Activated CD8-positive, alpha-beta T cell treated with anti-CD3 and anti-CD28 coated beads for 36 hours (primary cell): ENCODE measurements around the gene SUOX. TPM values are rescaled to one million over a fixed set of nuclear protein-coding genes. Genes with fewer than 3 reads are reported as not detected.

ENCODE experiments used
- ATAC-seq: fragments of 200-7000 bp; cut with Tn5 transposase; one replicate; pipeline ENCODE4 v1.10.0; 2021; ENCODE audit warnings: mild to moderate bottlenecking, moderate library complexity
- CTCF ChIA-PET: fragments of 350-600 bp; sonication (Branson Sonifier 250); formaldehyde crosslinking; loops from one replicate; lab custom pipeline; 2021; ENCODE audit warnings: antibody characterized with exemption; lab: Charles Lee
- POLR2A ChIA-PET: fragments of 350-600 bp; sonication (Branson Sonifier 250); formaldehyde crosslinking; loops from one replicate; lab custom pipeline; 2021; ENCODE audit warnings: antibody characterized with exemption; lab: Charles Lee
- DNase-seq: peaks from one replicate; pipeline ENCODE4 v3.0.0-alpha.2; 2020
- H3K27ac Mint-ChIP-seq: one replicate; pipeline ENCODE4 v1.8.0; 2021; ENCODE audit warnings: mild to moderate bottlenecking, mixed read lengths
- H3K27me3 Mint-ChIP-seq: one replicate; pipeline ENCODE4 v1.8.0; 2021; ENCODE audit warnings: mixed read lengths
- H3K36me3 Mint-ChIP-seq: one replicate; pipeline ENCODE4 v1.8.0; 2021; ENCODE audit warnings: low read depth, mixed read lengths
- H3K4me1 Mint-ChIP-seq: one replicate; pipeline ENCODE4 v1.8.0; 2021; ENCODE audit warnings: low read depth, mixed read lengths
- H3K4me3 Mint-ChIP-seq: one replicate; pipeline ENCODE4 v1.8.0; 2021; ENCODE audit warnings: mild to moderate bottlenecking, moderate library complexity, mixed read lengths
- H3K9me3 Mint-ChIP-seq: one replicate; pipeline ENCODE4 v1.8.0; 2021; ENCODE audit warnings: mixed read lengths
- CTCF ChIP-seq: fragments of 200-600 bp; IDR thresholded peaks from one replicate; pipeline ENCODE4 v1.8.0; 2022; ENCODE audit warnings: antibody characterized with exemption, mild to moderate bottlenecking
- intact Hi-C: fragments of 100-400 bp; cut with micrococcal nuclease; formaldehyde crosslinking; loops from one replicate; pipeline ENCODE4 v1.10.0; 2022
- total RNA-seq, 2 experiments: library from RNA; stranded (reverse); gene quantifications; one replicate each; pipeline ENCODE4 v1.2.3, GENCODE V29; 2021

The SUOX gene
- total RNA-seq, 2 experiments from 2014 or later: 4.6 to 6.2 TPM

GRCh38 chr12:56011509-56012090 is 14.5 kb downstream of the SUOX start:
- H3K36me3 Mint-ChIP-seq: no peaks in the 10 kb centered on the region
- TF ChIP-seq CTCF: no peak
- POLR2A ChIA-PET: interaction anchor here (0.7 to 3.1 kb wide), 3 partner anchors 9 to 187 kb away, joined by 3 to 15 read pairs (median 4); partner anchors contain the start of gene IKZF4
- intact Hi-C loops: no loop called here
- H3K27ac Mint-ChIP-seq: no peak overlapping the region
- CTCF ChIA-PET: interaction anchor here (1.1 to 11.7 kb wide), 5 partner anchors 10 to 273 kb away, joined by 4 to 81 read pairs (median 4); partner anchors contain the start of genes ORMDL2, SARNP and SUOX
- peaks cover 50% of the 10 kb centered on the region for H3K4me1 Mint-ChIP-seq
- H3K27me3 Mint-ChIP-seq: no peaks in the 10 kb centered on the region
- no peaks in the 10 kb centered on the region for H3K9me3 Mint-ChIP-seq
- no peak overlapping the region for H3K4me3 Mint-ChIP-seq
- no peak for DNase-seq
- peak; percentile 41 for ATAC-seq

GRCh38 chr12:56013482-56013881 is 16.4 kb downstream of the SUOX start:
- peaks cover 3% of the 10 kb centered on the region for H3K36me3 Mint-ChIP-seq
- H3K4me1 Mint-ChIP-seq: peaks cover 40% of the 10 kb centered on the region
- ATAC-seq (no peak), DNase-seq (no peak)
- no peaks in the 10 kb centered on the region for H3K27me3 Mint-ChIP-seq
- CTCF ChIA-PET: interaction anchor here (1.2 to 11.7 kb wide), 4 partner anchors 9 to 40 kb away, joined by 3 to 81 read pairs (median 9); partner anchors contain the start of genes RAB5B and SUOX
- no peaks in the 10 kb centered on the region for H3K9me3 Mint-ChIP-seq
- TF ChIP-seq CTCF: no peak
- intact Hi-C loops: no loop called here
- no peak overlapping the region for H3K4me3 Mint-ChIP-seq
- POLR2A ChIA-PET: no interaction called here
- no peak overlapping the region for H3K27ac Mint-ChIP-seq

DNA sequence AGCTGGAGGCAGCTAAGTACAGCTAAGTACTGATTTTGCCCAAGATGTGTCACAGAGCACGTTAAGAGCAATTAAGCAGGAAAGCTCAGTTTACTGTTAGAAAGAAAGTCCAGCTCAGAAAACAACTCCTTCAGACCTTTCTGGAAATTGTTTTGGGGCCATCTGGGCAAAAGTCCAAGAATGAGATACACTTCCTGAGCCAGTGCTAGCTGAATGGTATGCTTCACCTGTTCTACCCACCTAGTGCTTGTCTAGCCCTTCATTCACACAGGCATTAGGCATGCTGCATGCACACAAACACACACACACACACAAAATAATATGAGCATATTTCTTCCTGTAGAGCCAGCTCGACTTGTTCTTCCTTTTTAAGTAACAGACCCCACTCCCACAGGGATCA is 17.1 kb downstream of the SUOX start:
- H3K4me1 Mint-ChIP-seq: peaks cover 36% of the 10 kb centered on the region
- POLR2A ChIA-PET: no interaction called here
- DNase-seq (no peak), ATAC-seq (no peak)
- intact Hi-C loops: no loop called here
- H3K27ac Mint-ChIP-seq: no peak overlapping the region
- no peaks in the 10 kb centered on the region for H3K9me3 Mint-ChIP-seq
- no peak for TF ChIP-seq CTCF
- H3K36me3 Mint-ChIP-seq: peaks cover 3% of the 10 kb centered on the region
- H3K27me3 Mint-ChIP-seq: no peaks in the 10 kb centered on the region
- CTCF ChIA-PET: interaction anchor here (1.2 to 11.7 kb wide), 4 partner anchors 8 to 41 kb away, joined by 3 to 81 read pairs (median 9); partner anchors contain the start of genes RAB5B and SUOX
- H3K4me3 Mint-ChIP-seq: no peak overlapping the region

DNA sequence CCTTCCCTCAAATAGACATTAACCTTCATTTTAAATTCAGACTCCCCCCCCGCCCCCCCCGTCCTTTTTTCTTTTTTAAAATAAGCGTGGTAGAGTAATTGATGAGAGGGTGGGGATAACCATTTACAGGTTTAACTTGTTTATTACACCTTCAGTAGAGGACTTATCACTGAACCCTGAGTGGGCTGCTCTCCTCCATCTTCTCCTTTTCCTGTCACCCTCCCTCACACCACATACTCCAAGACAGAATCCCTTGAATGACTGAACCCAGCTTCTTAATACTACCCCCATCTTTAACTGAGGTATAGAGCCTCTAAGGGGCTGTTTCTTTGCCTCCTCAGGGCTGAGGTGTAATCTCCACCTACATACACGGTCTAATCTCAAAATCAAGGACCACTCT is 20.1 kb downstream of the SUOX start:
- intact Hi-C loops: no loop called here
- ChIA-PET CTCF (interaction anchor here (1.5 to 3.8 kb wide), 2 partner anchors 12 to 21 kb away, joined by 5 to 28 read pairs; no protein-coding TSS in a partner anchor), POLR2A (interaction anchor here (3.1 kb wide), 1 partner anchor 29 kb away, joined by 14 read pairs; no protein-coding TSS in a partner anchor)
- Mint-ChIP-seq H3K4me1 (peaks cover 33% of the 10 kb centered on the region), H3K27ac (no peak overlapping the region), H3K9me3 (no peaks in the 10 kb centered on the region), H3K4me3 (no peak overlapping the region), H3K27me3 (no peaks in the 10 kb centered on the region), H3K36me3 (peaks cover 8% of the 10 kb centered on the region)
- DNase-seq (no peak), ATAC-seq (no peak)
- TF ChIP-seq CTCF: no peak

GRCh38 chr12:56018356-56018755 is 21.3 kb downstream of the SUOX start:
- no peaks in the 10 kb centered on the region for H3K27me3 Mint-ChIP-seq
- H3K27ac Mint-ChIP-seq: no peak overlapping the region
- ChIA-PET CTCF (interaction anchor here (1.5 to 3.8 kb wide), 3 partner anchors 11 to 28 kb away, joined by 5 to 28 read pairs (median 7); no protein-coding TSS in a partner anchor), POLR2A (interaction anchor here (0.7 to 3.1 kb wide), 4 partner anchors 9 to 61 kb away, joined by 3 to 14 read pairs (median 4); no protein-coding TSS in a partner anchor)
- H3K9me3 Mint-ChIP-seq: no peaks in the 10 kb centered on the region
- no peak for TF ChIP-seq CTCF
- peaks cover 35% of the 10 kb centered on the region for H3K4me1 Mint-ChIP-seq
- no peak for DNase-seq
- H3K36me3 Mint-ChIP-seq: peaks cover 8% of the 10 kb centered on the region
- no peak for ATAC-seq
- intact Hi-C loops: no loop called here
- H3K4me3 Mint-ChIP-seq: no peak overlapping the region
